ENCODE measurements around the gene WDR1.
A peak's percentile ranks its signal among the peaks of the same experiment; 100 is the strongest.

Gene WDR1, protein sequence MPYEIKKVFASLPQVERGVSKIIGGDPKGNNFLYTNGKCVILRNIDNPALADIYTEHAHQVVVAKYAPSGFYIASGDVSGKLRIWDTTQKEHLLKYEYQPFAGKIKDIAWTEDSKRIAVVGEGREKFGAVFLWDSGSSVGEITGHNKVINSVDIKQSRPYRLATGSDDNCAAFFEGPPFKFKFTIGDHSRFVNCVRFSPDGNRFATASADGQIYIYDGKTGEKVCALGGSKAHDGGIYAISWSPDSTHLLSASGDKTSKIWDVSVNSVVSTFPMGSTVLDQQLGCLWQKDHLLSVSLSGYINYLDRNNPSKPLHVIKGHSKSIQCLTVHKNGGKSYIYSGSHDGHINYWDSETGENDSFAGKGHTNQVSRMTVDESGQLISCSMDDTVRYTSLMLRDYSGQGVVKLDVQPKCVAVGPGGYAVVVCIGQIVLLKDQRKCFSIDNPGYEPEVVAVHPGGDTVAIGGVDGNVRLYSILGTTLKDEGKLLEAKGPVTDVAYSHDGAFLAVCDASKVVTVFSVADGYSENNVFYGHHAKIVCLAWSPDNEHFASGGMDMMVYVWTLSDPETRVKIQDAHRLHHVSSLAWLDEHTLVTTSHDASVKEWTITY

DNA sequence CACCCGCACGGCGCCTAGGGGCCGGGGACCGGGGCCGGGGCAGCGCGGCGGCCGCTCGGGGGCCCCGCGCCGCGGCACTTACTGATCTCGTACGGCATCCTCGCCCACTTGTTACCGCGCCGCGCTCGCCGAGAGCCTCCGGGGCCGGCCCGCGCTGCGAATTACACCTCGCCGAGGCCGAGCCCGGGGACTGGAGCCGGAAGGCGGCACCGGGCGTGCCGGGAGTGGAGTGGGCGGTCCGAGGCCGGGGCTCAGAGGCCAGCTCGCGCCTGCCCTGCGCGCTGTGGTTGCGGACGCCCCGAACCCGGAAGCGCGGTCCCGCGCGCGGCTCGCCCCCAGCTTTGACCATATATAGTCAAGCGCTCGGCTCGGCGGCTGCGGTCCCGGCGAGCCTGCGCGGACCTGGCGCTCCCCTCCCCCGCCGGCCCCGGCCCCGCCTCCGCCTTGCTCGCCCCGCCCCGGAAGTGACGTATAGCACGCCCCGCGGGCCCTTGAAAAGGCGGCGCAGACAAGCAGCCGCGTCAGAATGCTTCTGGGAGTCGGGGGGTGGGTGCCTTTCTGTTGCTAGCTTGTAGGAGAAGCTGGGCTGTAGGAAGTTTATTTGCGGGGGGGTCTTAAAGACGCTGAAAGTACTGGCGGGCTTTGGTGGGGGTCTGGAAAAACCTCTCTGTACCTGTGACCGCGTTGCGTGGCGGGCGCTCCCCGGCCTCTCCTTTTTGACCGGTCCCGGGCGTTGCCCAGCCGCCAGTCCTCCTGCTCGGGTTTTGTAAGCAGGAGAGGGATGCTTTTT, at the start of gene WDR1:
WDR1 (minus strand) TSS at position 231 of the 790 bp plus-strand sequence; CDS start at position 98, 133 bp downstream.
- Histone ChIP-seq H3K36me3 (ENCODE audit: control insufficient read depth in 2 of 2, insufficient read depth in 2 of 2, low read length in 2 of 2) (peaks cover 25 to 29% of the 10 kb centered on the region in 2 donors), H3K27me3 (ENCODE audit: control insufficient read depth in 1 of 2, insufficient read depth in 2 of 2, low read length in 2 of 2) (no peaks in the 10 kb centered on the region), H3K4me3 (ENCODE audit: low read length in 2 of 2) (peak within 1 kb of the TSS; percentile 76 to 88), H3K27ac (ENCODE audit: low read length) (peak within 1 kb of the TSS; percentile 99), H3K9ac (ENCODE audit: low read length in 2 of 2) (peak within 1 kb of the TSS; percentile 97), H3K4me1 (ENCODE audit: control insufficient read depth, insufficient read depth, low read length) (peaks cover 65% of the 10 kb centered on the region), H3K9me3 (ENCODE audit: control insufficient read depth in 2 of 2, low read length in 2 of 2) (no peaks in the 10 kb centered on the region)

DNA sequence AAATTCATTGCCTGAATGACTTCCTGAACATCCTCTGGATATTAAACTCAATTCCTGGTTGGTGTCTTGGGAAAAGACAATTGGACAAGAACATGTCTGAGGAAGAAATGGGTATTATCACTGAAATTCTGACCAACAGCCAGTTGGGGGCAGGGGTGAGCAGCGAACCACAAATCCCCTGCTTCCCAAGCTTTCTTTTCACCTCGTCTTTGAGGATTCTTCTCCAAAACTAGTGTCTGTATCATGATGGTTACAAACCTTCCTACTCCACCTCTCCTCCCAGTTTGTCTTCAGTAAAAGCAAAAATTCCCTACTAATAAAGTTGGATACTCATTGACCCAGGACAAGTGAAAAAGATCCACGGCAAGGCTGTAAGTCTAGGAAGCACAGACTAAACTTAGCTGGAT, 48.3 kb upstream of the WDR1 start:
- Histone ChIP-seq H3K27ac (ENCODE audit: low read length) (no peak overlapping the region), H3K4me3 (ENCODE audit: low read length in 2 of 2) (no peak overlapping the region)

DNA sequence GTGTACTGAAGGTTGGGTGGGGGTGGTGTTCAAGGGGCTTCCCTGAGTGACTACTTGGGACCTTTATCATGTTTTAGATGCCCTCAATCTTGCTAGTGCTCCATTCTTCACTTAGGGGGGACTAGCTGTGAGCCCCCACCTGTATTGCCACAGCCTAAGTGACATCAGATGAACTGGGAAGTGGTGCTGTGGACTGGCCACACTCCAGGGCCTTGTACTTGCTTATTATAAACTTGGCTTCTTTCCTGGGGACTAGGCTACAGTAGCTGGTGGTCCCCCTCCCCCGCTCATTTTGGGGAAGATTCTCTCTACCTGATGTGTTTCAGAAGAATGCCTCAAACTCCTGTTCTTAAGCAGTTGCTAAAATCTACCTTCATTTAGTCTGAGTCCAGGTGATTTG, 46.7 kb upstream of the WDR1 start:
- Histone ChIP-seq H3K27me3 (ENCODE audit: control insufficient read depth in 1 of 2, insufficient read depth in 2 of 2, low read length in 2 of 2) (no peaks in the 10 kb centered on the region), H3K4me1 (ENCODE audit: control insufficient read depth, insufficient read depth, low read length) (peaks cover 6% of the 10 kb centered on the region), H3K9ac (ENCODE audit: low read length in 2 of 2) (no peak overlapping the region), H3K9me3 (ENCODE audit: control insufficient read depth in 2 of 2, low read length in 2 of 2) (no peaks in the 10 kb centered on the region), H3K4me3 (ENCODE audit: low read length in 2 of 2) (no peak overlapping the region), H3K27ac (ENCODE audit: low read length) (no peak overlapping the region), H3K36me3 (ENCODE audit: control insufficient read depth in 2 of 2, insufficient read depth in 2 of 2, low read length in 2 of 2) (no peaks in the 10 kb centered on the region)

More for the DNA sequence above, 48.3 kb upstream of the WDR1 start:
- H3K36me3 ChIP-seq (ENCODE audit: control insufficient read depth in 2 of 2, insufficient read depth in 2 of 2, low read length in 2 of 2) = no peaks in the 10 kb centered on the region
- H3K9me3 ChIP-seq (ENCODE audit: control insufficient read depth in 2 of 2, low read length in 2 of 2) = no peaks in the 10 kb centered on the region
- no peaks in the 10 kb centered on the region for H3K27me3 ChIP-seq (ENCODE audit: control insufficient read depth in 1 of 2, insufficient read depth in 2 of 2, low read length in 2 of 2)
- H3K9ac ChIP-seq (ENCODE audit: low read length in 2 of 2) = no peak overlapping the region
- peaks cover 6% of the 10 kb centered on the region for H3K4me1 ChIP-seq (ENCODE audit: control insufficient read depth, insufficient read depth, low read length)

DNA sequence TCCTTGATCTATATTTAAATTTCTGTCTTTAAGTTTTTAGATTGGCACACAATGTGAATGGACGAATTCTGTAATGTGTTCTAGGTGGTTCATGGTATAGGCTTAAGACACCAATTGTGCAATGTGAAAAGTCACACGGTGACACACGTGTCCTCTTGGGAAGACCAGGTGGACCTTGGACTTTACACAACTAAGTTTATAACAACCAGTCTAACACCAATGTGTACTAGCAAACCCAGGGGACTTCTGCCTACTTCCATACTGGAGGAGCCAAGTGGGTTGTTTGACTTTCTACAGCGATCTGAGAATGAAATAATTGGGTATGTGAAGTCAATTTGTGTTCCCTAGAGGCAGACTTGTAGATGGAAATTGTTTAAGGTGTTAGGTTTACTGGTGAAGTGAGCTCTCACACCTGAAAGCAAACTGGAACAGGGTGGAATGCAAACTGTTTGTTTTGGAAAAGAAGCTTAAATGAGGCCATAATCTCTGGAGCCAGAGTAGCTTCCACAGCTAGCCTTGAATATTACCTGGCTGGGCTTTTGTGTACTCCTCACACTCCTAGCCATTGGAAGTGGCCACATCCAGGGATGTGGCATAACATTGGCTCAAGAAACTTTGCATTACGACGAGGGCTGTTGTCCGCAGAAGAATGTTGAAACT, 45.9 kb upstream of the WDR1 start:
- Histone ChIP-seq H3K27me3 (ENCODE audit: control insufficient read depth in 1 of 2, insufficient read depth in 2 of 2, low read length in 2 of 2) (no peaks in the 10 kb centered on the region), H3K36me3 (ENCODE audit: control insufficient read depth in 2 of 2, insufficient read depth in 2 of 2, low read length in 2 of 2) (no peaks in the 10 kb centered on the region), H3K4me3 (ENCODE audit: low read length in 2 of 2) (no peak overlapping the region), H3K4me1 (ENCODE audit: control insufficient read depth, insufficient read depth, low read length) (peaks cover 9% of the 10 kb centered on the region), H3K27ac (ENCODE audit: low read length) (no peak overlapping the region), H3K9ac (ENCODE audit: low read length in 2 of 2) (no peak overlapping the region), H3K9me3 (ENCODE audit: control insufficient read depth in 2 of 2, low read length in 2 of 2) (no peaks in the 10 kb centered on the region)

DNA sequence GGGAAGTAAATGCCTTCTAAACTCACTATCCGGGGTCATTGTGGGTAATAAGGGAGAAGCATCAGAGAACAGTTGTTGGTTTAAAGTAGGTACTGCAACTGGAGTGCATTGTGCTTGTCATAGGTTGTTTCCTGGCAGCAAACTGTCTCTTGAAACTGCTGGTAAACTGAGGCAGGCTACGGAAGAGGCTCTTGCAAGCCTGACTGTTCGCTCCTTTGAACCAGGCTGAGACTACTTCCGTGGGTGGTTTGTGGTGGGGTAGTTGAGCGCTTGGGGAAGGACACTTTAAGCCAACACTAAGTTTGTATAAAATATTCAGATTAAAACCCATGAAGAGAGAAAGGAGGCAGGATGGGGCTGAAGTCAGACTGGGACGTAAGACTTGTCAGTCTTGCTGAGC, 45.2 kb upstream of the WDR1 start:
- Histone ChIP-seq H3K4me1 (ENCODE audit: control insufficient read depth, insufficient read depth, low read length) (peaks cover 10% of the 10 kb centered on the region), H3K36me3 (ENCODE audit: control insufficient read depth in 2 of 2, insufficient read depth in 2 of 2, low read length in 2 of 2) (no peaks in the 10 kb centered on the region), H3K9me3 (ENCODE audit: control insufficient read depth in 2 of 2, low read length in 2 of 2) (no peaks in the 10 kb centered on the region), H3K27me3 (ENCODE audit: control insufficient read depth in 1 of 2, insufficient read depth in 2 of 2, low read length in 2 of 2) (no peaks in the 10 kb centered on the region), H3K27ac (ENCODE audit: low read length) (no peak overlapping the region), H3K4me3 (ENCODE audit: low read length in 2 of 2) (no peak overlapping the region), H3K9ac (ENCODE audit: low read length in 2 of 2) (no peak overlapping the region)

DNA sequence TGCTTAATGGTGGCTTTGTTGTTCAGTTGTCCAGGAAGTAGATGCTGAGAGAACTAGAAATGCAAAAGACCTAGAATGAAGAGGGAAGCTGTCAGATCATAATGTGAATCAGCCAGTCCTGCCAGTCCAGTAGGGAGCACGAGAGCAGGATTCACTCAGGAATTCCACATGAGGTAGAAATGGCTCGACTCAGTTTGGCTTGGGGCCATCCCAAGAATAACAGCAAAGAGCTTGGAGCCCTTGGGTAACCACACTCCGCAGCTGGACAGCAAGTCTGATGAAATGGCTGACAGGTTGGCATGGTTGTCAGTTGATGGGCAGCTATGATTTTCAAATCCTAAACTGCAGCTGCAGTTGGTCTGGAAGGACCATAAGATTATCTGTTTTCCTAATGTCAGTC, 44.5 kb upstream of the WDR1 start:
- Histone ChIP-seq H3K4me1 (ENCODE audit: control insufficient read depth, insufficient read depth, low read length) (peaks cover 10% of the 10 kb centered on the region), H3K9me3 (ENCODE audit: control insufficient read depth in 2 of 2, low read length in 2 of 2) (no peaks in the 10 kb centered on the region), H3K27me3 (ENCODE audit: control insufficient read depth in 1 of 2, insufficient read depth in 2 of 2, low read length in 2 of 2) (no peaks in the 10 kb centered on the region), H3K9ac (ENCODE audit: low read length in 2 of 2) (no peak overlapping the region), H3K27ac (ENCODE audit: low read length) (no peak overlapping the region), H3K36me3 (ENCODE audit: control insufficient read depth in 2 of 2, insufficient read depth in 2 of 2, low read length in 2 of 2) (no peaks in the 10 kb centered on the region), H3K4me3 (ENCODE audit: low read length in 2 of 2) (no peak overlapping the region)

DNA sequence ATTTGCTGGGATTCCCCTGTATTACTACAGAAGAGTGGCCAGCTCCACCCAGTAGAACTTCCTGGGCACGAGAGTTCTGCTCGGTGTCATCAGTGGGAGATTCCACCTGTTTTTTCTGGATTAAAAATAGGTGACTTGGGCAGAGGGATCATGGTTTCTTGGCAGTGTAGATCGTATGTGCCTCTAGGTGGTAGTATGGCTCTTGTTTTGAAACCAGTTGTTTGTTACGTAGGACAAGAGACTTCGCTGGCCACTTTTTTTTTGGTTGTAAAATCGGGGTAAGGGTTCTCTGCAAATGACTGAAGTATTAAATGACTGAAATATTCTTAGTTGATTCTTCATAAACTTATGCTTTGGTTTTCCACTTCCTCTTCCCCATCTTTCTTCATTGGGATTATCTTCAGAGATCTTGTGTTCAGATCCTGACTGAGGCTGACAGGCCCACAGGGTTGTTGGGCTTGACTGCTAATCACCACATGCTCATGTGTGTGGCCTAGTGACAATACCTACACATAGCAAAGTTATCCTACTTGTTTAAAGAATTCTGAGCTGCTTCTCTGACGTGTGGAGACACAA, 43.8 kb upstream of the WDR1 start:
- H3K36me3 ChIP-seq (ENCODE audit: control insufficient read depth in 2 of 2, insufficient read depth in 2 of 2, low read length in 2 of 2) = no peaks in the 10 kb centered on the region
- H3K27me3 ChIP-seq (ENCODE audit: control insufficient read depth in 1 of 2, insufficient read depth in 2 of 2, low read length in 2 of 2) = no peaks in the 10 kb centered on the region
- H3K27ac ChIP-seq (ENCODE audit: low read length) = no peak overlapping the region
- H3K9ac ChIP-seq (ENCODE audit: low read length in 2 of 2) = no peak overlapping the region
- peaks cover 10% of the 10 kb centered on the region for H3K4me1 ChIP-seq (ENCODE audit: control insufficient read depth, insufficient read depth, low read length)
- H3K4me3 ChIP-seq (ENCODE audit: low read length in 2 of 2) = no peak overlapping the region
- no peaks in the 10 kb centered on the region for H3K9me3 ChIP-seq (ENCODE audit: control insufficient read depth in 2 of 2, low read length in 2 of 2)

DNA sequence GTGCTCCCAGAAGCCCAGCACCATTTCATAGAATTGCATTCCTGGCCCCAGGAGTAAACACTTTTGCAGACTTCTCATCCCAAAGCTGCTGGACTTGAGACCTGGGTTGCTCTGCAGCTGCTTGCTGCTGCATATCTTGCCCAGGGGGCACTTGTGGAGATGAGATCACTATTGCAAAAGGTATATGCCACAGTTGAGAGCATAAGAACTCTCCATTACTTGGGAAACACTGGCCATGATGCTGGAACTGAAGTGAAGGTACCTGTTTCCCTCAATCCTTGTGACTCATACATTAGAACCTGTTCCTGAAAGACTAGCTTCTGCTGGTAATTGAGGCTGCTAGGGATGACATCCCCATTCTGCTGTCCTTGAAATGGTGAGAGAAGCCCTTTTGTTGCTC, 43.1 kb upstream of the WDR1 start:
- Histone ChIP-seq H3K9ac (ENCODE audit: low read length in 2 of 2) (no peak overlapping the region), H3K4me3 (ENCODE audit: low read length in 2 of 2) (no peak overlapping the region), H3K4me1 (ENCODE audit: control insufficient read depth, insufficient read depth, low read length) (peaks cover 10% of the 10 kb centered on the region), H3K27me3 (ENCODE audit: control insufficient read depth in 1 of 2, insufficient read depth in 2 of 2, low read length in 2 of 2) (no peaks in the 10 kb centered on the region), H3K27ac (ENCODE audit: low read length) (no peak overlapping the region), H3K9me3 (ENCODE audit: control insufficient read depth in 2 of 2, low read length in 2 of 2) (no peaks in the 10 kb centered on the region), H3K36me3 (ENCODE audit: control insufficient read depth in 2 of 2, insufficient read depth in 2 of 2, low read length in 2 of 2) (no peaks in the 10 kb centered on the region)

DNA sequence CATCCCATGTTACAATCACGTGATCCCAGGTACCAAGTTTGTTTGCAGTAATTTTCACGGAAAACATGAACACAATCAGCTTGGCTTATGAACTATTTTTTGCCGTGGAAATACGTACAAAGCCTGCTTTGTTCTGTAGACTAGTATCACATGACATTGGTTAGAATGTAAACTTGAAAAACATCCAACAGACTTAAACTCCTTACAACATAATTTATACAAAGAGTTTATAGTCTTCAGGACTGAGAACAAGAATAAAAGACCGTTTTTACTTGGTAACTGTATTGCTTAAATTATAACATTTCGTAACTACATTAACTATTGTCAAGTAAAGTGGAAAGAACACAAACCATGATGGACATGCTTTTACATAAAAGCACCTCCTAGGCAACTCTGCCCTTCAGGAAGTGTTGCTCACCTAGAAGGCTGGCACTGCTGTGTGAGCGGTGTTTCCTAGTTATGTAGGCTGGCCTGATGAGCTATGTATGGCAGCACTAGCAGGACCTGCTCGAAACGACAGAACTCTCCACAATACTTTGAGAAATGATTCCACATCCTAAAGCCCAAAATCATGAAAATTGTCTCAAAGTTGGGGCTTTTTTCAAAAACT, 41.8 kb upstream of the WDR1 start:
- Histone ChIP-seq H3K4me1 (ENCODE audit: control insufficient read depth, insufficient read depth, low read length) (peaks cover 7% of the 10 kb centered on the region), H3K9me3 (ENCODE audit: control insufficient read depth in 2 of 2, low read length in 2 of 2) (no peaks in the 10 kb centered on the region), H3K27ac (ENCODE audit: low read length) (no peak overlapping the region), H3K9ac (ENCODE audit: low read length in 2 of 2) (no peak overlapping the region), H3K4me3 (ENCODE audit: low read length in 2 of 2) (no peak overlapping the region), H3K36me3 (ENCODE audit: control insufficient read depth in 2 of 2, insufficient read depth in 2 of 2, low read length in 2 of 2) (no peaks in the 10 kb centered on the region), H3K27me3 (ENCODE audit: control insufficient read depth in 1 of 2, insufficient read depth in 2 of 2, low read length in 2 of 2) (no peaks in the 10 kb centered on the region)
